Measurements from ENCODE around the gene ZNF549. TPM values are rescaled to one million over a fixed set of nuclear protein-coding genes. Genes with fewer than 3 reads are reported as not detected.
A peak's percentile ranks its signal among the peaks of the same experiment; 100 is the strongest.

Gene ZNF549
- total and polyA plus RNA-seq, 2 of the 13 experiments (the other 11 are each of a cell fraction or from before 2014, with no cell fraction given): 2.8 to 6.4 TPM

GRCh38 chr19:57599761-57600383, 72.7 kb downstream of the ZNF549 start, which contains the start of gene ZNF530 (continued):
- TF ChIP-seq ZNF263 (CRISPR knock-in tag; IDR thresholded peaks at IDR 0.05): no peak
- TF ChIP-seq ZNF609 (CRISPR knock-in tag; IDR thresholded peaks at IDR 0.05; ENCODE audit: borderline replicate concordance): no peak
- TF ChIP-seq ZNF30 (CRISPR knock-in tag; IDR thresholded peaks at IDR 0.05): no peak
- TF ChIP-seq ZBTB26 (CRISPR knock-in tag; IDR thresholded peaks at IDR 0.05; ENCODE audit: borderline replicate concordance): no peak
- TF ChIP-seq TBL1XR1 (IDR thresholded peaks at IDR 0.05; ENCODE audit: borderline replicate concordance, low read length, partially characterized antibody): no peak
- TF ChIP-seq ZBTB7A (CRISPR knock-in tag; IDR thresholded peaks at IDR 0.05): no peak
- peak; percentile 55 for TF ChIP-seq RXRA (CRISPR knock-in tag; IDR thresholded peaks at IDR 0.05)
- peak; percentile 59; the same call in 1 of the 2 replicates for TF ChIP-seq TAF1 (CRISPR knock-in tag; IDR thresholded peaks at IDR 0.05)
- 0 out of 2 replicates have a peak, but pooled peaks have one; percentile 58 for TF ChIP-seq ZNF468 (CRISPR knock-in tag; IDR thresholded peaks at IDR 0.05)
- no peak for TF ChIP-seq ZNF160 (CRISPR knock-in tag; IDR thresholded peaks at IDR 0.05)
- TF ChIP-seq PATZ1 (CRISPR knock-in tag; IDR thresholded peaks at IDR 0.05): peak; percentile 29
- peak; percentile 81 for TF ChIP-seq PHF8 (CRISPR knock-in tag; IDR thresholded peaks at IDR 0.05)
- TF ChIP-seq MED1 (CRISPR knock-in tag; IDR thresholded peaks at IDR 0.05): no peak
- TF ChIP-seq JUN (CRISPR knock-in tag; IDR thresholded peaks at IDR 0.05): no peak
- peak; percentile 90 for TF ChIP-seq BORCS8-MEF2B (CRISPR knock-in tag; IDR thresholded peaks at IDR 0.05)
- TF ChIP-seq TSC22D2 (CRISPR knock-in tag; IDR thresholded peaks at IDR 0.05; ENCODE audit: borderline replicate concordance): no peak
- TF ChIP-seq KMT2A (CRISPR knock-in tag; IDR thresholded peaks at IDR 0.05): peak; percentile 73; the same call in 1 of the 2 replicates
- TF ChIP-seq HNRNPLL (IDR thresholded peaks at IDR 0.05; ENCODE audit: low read depth, low read length, poor library complexity, severe bottlenecking): peak; percentile 37
- TF ChIP-seq TAF15 (IDR thresholded peaks at IDR 0.05; ENCODE audit: low read depth, low read length, poor library complexity, severe bottlenecking): no peak
- TF ChIP-seq MLX (CRISPR knock-in tag; IDR thresholded peaks at IDR 0.05): no peak

Data from HepG2 (cell line).